Spleen (tissue), 7 donors: ENCODE data around the gene CTTN.

Experiments
- POLR2AphosphoS5 ChIP-seq, 3 donors: sonication (generic); formaldehyde crosslinking; IDR thresholded peaks; one replicate each; pipeline ENCODE4 v1.5.1; 2017; ENCODE audit warnings: antibody characterized with exemption in 3 of 3
- TF ChIP-seq, protein P1 (sequence below), 11 experiments: fragments of 200-600 bp in 7 of 11; fragments of 450-650 bp in 4 of 11; sonication (generic) in 4 of 11; IDR thresholded peaks in 8 of 11; conservative IDR thresholded peaks in 3 of 11; 1 replicate in 7 of 11; 2 replicates in 4 of 11; pipeline versions ENCODE4 v1.4.0 to v1.8.0; 2016 to 2021; ENCODE audit warnings: antibody characterized with exemption in 11 of 11, inconsistent platforms in 4 of 11, mild to moderate bottlenecking in 1 of 11
- donor health status: DM: no; HTN: no; CAD: no; lungs with moderate emphysema.
- donor health status: DM: no; HTN: no; CAD: no.
- donor health status: DM: no; HTN: no; CAD: no.

DNA sequence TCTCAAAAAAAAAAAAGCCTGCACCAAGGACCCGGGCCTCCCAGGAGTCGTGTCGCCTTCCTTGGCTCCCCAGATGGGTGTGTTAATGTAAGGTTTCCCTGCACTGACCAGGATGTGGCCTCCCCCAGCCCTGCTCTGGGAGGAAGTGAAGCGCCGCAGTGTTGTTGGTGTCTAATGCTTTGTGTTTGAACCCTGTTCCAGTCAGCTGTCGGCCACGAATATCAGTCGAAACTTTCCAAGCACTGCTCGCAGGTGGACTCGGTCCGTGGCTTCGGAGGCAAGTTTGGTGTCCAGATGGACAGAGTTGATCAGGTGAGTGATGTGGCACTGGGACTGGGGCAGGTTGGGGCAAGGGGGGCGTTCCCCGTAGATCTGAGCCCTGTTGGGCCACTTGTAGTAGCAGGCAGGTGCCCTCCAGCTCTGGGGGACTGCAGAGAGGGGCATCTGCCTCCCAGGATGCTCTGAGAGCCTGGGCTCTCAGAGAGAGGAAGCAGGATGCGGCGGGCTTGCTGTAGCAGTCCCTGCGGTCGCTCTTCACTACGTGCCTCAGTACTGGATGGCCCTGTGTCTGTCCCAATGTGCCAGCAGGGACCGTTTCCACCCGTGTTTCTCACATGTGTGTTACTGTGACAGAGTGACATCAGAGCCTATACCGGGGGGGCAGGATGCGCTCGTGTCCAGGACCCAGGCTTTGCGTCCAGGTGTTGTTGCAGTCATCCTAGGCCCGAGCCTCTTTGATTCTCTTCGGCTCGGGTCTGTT, 16.2 kb downstream of the CTTN start:
- TF ChIP-seq POLR2AphosphoS5 (IDR thresholded peaks at IDR 0.05) = no peak
- TF ChIP-seq, protein P1, sequence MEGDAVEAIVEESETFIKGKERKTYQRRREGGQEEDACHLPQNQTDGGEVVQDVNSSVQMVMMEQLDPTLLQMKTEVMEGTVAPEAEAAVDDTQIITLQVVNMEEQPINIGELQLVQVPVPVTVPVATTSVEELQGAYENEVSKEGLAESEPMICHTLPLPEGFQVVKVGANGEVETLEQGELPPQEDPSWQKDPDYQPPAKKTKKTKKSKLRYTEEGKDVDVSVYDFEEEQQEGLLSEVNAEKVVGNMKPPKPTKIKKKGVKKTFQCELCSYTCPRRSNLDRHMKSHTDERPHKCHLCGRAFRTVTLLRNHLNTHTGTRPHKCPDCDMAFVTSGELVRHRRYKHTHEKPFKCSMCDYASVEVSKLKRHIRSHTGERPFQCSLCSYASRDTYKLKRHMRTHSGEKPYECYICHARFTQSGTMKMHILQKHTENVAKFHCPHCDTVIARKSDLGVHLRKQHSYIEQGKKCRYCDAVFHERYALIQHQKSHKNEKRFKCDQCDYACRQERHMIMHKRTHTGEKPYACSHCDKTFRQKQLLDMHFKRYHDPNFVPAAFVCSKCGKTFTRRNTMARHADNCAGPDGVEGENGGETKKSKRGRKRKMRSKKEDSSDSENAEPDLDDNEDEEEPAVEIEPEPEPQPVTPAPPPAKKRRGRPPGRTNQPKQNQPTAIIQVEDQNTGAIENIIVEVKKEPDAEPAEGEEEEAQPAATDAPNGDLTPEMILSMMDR (IDR thresholded peaks at IDR 0.05 in 8 of 11, conservative IDR thresholded peaks at IDR 0.05 in 3 of 11) = no peak
